ENCODE measurements around the gene CTDSPL2.
A peak's percentile ranks its signal among the peaks of the same experiment; 100 is the strongest.
"Not testable (repeated sequence)": the region's sequence is repeated elsewhere in the genome, so short reads cannot be mapped to it uniquely, and the experiment has no call there.

CTDSPL2 gene

DNA sequence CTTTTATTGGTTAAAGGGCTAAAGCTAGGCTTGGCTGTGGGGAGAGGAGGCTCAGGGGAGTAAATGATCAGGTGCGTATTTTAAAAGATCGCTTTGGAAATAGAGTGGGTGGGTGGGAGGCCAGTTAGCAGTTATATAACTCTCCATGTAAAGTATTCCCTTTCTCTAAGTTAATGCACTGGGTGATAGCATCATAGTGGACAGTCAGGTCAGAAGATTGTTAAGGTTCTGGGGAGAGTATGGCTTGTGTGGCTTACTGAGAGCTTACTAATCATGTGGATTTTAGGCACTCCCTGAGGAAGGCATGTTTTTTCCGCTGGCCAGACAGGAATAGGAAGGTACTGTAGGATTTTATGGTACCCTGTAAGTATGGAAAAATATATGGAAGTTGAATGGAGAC lies 103.2 kb downstream of the CTDSPL2 start:
- Histone ChIP-seq H3K9me3 (replicated peaks in 1 of 11) (no peaks in the 10 kb centered on the region), H3K27ac (no peak overlapping the region), H3K4me3 (no peak overlapping the region), H3K27me3 (no peaks in the 10 kb centered on the region), H3K4me1 (peaks cover 9 to 24% (median 11%) of the 10 kb centered on the region in 10 experiments), H3K4me2 (no peak overlapping the region), H3K9ac (no peak overlapping the region), H4K20me1 (no peaks in the 10 kb centered on the region; a peak in 1 of 22 replicates), H3K36me3 (peaks cover 9 to 45% (median 24%) of the 10 kb centered on the region in 11 experiments; a peak in 17 of 22 replicates)
- TF ChIP-seq Cebpa-rat (IDR thresholded peaks at IDR 0.05), result no peak

DNA sequence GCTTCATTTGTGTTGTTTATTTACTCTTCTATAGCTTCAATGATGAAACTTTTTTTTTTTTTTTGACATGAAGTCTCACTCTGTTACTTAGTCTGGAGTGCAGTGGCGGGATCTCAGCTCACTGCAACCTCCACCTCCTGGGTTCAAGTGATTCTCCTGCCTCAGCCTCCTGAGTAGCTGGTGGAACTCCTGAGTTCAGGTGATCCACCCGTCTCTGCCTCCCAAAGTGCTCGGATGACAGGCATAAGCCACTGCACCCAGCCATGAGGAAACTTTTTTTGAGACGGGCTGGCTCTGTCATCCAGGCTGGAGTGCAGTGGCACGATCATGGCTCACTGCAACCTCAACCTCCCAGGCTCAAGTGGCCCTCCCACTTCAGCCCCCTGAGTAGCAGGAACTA lies 104.8 kb downstream of the CTDSPL2 start:
- H3K27me3 ChIP-seq; H3K4me3 ChIP-seq; H3K27ac ChIP-seq; H3K4me2 ChIP-seq; H4K20me1 ChIP-seq; H3K9me3 ChIP-seq (replicated peaks in 1 of 11); H3K9ac ChIP-seq: not testable (repeated sequence)
- Histone ChIP-seq H3K36me3 (peaks cover 2 to 29% (median 9%) of the 10 kb centered on the region in 11 experiments; a peak in 15 of 22 replicates), H3K4me1 (peaks cover 12 to 28% (median 16%) of the 10 kb centered on the region in 10 experiments)

DNA sequence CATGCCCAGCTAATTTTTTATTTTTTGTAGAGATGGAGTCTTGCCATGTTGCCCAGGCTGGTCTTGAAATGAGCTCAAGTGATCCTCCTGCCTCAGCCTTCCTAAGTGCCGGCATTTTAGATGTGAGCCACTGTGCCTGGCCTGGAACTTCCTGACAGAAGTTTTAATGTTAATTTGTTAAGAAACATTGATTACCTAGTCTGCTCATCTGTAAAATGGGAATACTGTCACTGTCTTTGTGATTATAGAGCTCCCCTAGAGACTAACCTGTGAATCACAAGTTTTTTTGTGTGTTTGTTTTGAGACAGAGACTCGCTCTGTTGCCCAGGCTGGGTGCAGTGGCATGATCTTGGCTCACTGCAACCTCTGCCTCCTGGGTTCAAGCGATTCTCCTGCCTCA lies 105.3 kb downstream of the CTDSPL2 start:
- Histone ChIP-seq H3K36me3 (peaks cover 0 to 25% (median 6%) of the 10 kb centered on the region in 11 experiments; a peak in 9 of 22 replicates), H3K4me1 (peaks cover 12 to 28% (median 16%) of the 10 kb centered on the region in 10 experiments), H3K9ac (no peak overlapping the region), H3K9me3 (replicated peaks in 1 of 11) (no peaks in the 10 kb centered on the region), H3K27ac (no peak overlapping the region), H3K4me3 (no peak overlapping the region), H3K27me3 (no peaks in the 10 kb centered on the region), H3K4me2 (no peak overlapping the region), H4K20me1 (peaks cover 0 to 7% (median 0%) of the 10 kb centered on the region in 11 experiments; a peak in 10 of 22 replicates)
- TF ChIP-seq Cebpa-rat (IDR thresholded peaks at IDR 0.05), result no peak

DNA sequence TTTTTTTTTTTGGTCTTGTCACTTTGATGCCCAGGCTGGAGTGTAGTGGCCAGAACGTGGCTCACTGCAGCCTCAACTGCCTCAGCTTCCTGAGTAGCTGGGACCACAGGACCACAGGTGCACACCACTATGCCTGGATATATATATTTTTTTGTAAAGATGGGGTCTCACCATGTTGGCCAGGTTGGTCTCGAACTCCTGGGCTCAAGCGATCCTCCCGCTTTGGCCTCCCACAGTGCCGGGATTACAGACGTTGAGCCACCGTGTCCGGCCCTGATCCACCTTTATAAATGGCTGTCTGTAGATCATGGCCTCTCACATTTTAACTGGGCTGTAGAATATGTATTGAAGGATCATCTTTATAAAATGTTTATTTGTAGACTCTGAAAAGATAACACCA lies 107.7 kb downstream of the CTDSPL2 start:
- Histone ChIP-seq H3K9me3 (replicated peaks in 1 of 11) (no peaks in the 10 kb centered on the region), H3K27me3 (no peaks in the 10 kb centered on the region), H3K4me3 (peak overlapping the region in 4 of 10 experiments; percentile 80 to 94 (median 92); a peak in 7 of 20 replicates), H3K27ac (peak overlapping the region in 3 of 11 experiments; percentile 95 to 98 (median 96); a peak in 2 of 22 replicates), H4K20me1 (peaks cover 0 to 30% (median 20%) of the 10 kb centered on the region in 11 experiments; a peak in 20 of 22 replicates), H3K36me3 (peaks cover 8 to 25% (median 16%) of the 10 kb centered on the region in 11 experiments; a peak in 21 of 22 replicates), H3K9ac (peak overlapping the region in 4 of 11 experiments; percentile 92 to 99 (median 97); a peak in 2 of 22 replicates), H3K4me1 (peaks cover 19 to 41% (median 28%) of the 10 kb centered on the region in 10 experiments), H3K4me2 (peak overlapping the region; percentile 73 to 99 (median 91); a peak in 21 of 22 replicates)
- no peak for TF ChIP-seq Cebpa-rat (IDR thresholded peaks at IDR 0.05)

DNA sequence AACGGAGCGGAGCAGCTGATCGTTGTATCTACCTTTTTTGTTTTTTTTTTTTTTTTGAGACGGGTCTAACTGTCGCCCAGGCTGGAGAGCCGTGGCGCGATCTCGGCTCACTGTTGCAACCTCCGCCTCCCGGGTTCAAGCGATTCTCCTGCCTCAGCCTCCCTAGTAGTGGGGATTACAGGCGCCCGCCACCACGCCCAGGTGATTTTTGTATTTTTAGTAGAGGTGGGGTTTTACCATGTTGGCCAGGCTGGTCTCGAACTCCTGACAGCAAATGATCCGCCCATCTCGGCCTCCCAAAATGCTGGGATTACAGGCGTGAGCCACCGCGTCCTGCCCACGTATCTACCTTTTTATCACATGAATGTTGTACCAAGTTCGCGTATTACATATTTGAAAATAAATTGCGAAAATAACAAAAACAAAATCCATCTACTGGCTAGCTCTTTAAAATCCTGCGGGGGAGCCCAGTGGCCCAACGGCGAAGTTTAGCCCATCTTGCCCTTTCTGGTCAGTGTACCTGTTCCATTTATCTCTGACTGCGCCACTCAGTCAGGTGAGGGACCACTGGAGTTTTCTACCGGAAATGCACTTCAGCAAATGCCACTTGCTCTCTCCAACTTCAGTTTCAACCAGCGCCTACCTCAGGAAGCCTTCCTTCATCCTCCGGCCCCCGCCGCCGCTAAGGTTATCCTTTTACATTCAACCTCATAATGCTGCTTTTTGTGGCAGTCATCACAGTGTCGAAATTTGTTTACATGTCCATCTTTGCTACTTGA lies 108.3 kb downstream of the CTDSPL2 start:
- Histone ChIP-seq H3K9ac (peak overlapping the region; percentile 81 to 100 (median 96)), H3K4me2 (peak overlapping the region; percentile 73 to 99 (median 91)), H3K27ac (peak overlapping the region; percentile 88 to 98 (median 95)), H3K9me3 (replicated peaks in 1 of 11) (no peaks in the 10 kb centered on the region), H3K36me3 (peaks cover 14 to 31% (median 22%) of the 10 kb centered on the region in 11 experiments), H4K20me1 (peaks cover 5 to 36% (median 26%) of the 10 kb centered on the region in 11 experiments; a peak in 21 of 22 replicates), H3K27me3 (no peaks in the 10 kb centered on the region), H3K4me3 (peak overlapping the region; percentile 79 to 96 (median 92)), H3K4me1 (peaks cover 24 to 46% (median 32%) of the 10 kb centered on the region in 10 experiments)
- TF ChIP-seq Cebpa-rat (IDR thresholded peaks at IDR 0.05), result no peak

DNA sequence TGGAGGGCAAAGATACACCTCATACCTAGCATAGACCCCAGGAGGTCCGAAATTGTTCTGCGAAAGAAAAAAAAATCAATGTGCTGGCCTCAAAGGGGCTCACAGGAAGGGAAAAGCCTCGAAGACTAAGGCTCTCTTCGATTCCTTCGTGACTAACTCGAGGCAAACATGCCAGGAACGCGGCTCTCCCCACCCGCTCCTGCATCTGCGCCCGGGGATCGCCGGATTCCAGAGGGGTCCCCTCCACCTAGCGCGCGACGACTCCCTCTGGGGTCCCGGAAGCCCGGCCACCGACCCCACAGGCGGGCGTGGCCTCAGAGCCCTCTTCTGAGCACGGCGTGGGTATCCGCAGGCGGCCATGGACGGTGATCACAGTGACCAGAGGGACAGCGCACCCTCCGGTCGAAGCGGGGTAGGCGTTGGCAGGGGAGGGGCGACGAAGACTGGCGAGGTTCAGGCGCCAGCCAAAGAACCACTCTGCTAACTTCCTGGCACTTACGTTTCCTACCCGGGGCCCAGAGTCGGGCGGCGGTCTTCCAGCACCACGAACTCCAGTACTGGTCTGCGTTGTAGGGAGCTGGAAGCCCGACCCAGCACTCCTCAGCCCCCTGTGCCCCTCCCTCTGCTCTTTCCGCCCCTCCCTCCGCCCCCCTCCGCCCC lies 109.0 kb downstream of the CTDSPL2 start:
- peak overlapping the region; percentile 73 to 99 (median 91) for H3K4me2 ChIP-seq
- peaks cover 12 to 44% (median 33%) of the 10 kb centered on the region in 11 experiments; a peak in 21 of 22 replicates for H4K20me1 ChIP-seq
- TF ChIP-seq Cebpa-rat (IDR thresholded peaks at IDR 0.05), result no peak
- H3K4me3 ChIP-seq, result peak overlapping the region; percentile 79 to 96 (median 92)
- H3K27ac ChIP-seq, result peak overlapping the region; percentile 88 to 98 (median 95)
- H3K27me3 ChIP-seq, result no peaks in the 10 kb centered on the region
- no peaks in the 10 kb centered on the region for H3K9me3 ChIP-seq (replicated peaks in 1 of 11)
- H3K9ac ChIP-seq, result peak overlapping the region; percentile 81 to 100 (median 96)
- peaks cover 24 to 54% (median 38%) of the 10 kb centered on the region in 10 experiments for H3K4me1 ChIP-seq
- H3K36me3 ChIP-seq, result peaks cover 22 to 38% (median 29%) of the 10 kb centered on the region in 11 experiments

DNA sequence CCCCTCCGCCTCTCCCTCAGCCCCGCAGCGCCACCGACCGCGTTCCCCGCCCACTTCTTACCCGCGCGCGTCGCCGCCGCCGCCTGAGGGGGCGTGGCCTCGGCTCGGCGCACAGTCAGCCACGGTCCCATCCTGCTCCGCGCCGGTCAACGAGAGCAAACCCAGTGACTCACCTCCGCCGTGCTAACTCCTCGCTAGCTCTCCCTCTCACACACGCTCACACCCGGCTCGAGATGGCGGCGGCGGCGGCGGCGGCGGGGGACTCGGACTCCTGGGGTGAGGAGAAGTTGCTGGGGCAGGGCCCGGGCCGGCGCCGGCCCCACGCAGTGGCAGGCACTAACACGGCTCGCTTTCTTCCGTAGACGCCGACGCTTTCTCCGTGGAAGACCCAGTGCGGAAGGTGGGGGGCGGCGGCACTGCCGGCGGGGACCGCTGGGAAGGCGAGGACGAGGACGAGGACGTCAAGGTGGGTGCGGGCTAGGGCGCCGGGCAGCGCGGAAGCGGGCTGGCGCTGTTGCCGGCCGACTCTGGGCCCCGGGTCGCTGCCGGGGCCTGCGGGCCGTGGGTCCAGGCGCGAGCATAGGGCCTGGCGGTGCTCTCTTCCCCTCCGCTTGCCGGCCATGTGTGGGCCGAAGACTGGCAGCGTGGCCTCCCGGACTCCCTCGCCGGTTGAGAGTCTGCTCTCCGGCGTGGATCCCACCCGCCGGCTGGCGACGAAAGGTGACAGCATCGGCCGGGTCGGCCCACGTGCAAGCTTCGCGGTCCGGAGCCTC lies 109.7 kb downstream of the CTDSPL2 start, which contains the start of gene EIF3J:
EIF3J (plus strand) TSS at position 186 of the 773 bp plus-strand sequence; CDS start at position 234, 48 bp downstream.
- Histone ChIP-seq H3K36me3 (peaks cover 29 to 45% (median 35%) of the 10 kb centered on the region in 11 experiments), H3K4me1 (peaks cover 24 to 61% (median 43%) of the 10 kb centered on the region in 10 experiments), H3K4me2 (peak within 1 kb of the TSS; percentile 87 to 99 (median 93)), H3K27ac (peak within 1 kb of the TSS; percentile 88 to 98 (median 96)), H3K9me3 (replicated peaks in 1 of 11) (no peaks in the 10 kb centered on the region), H3K9ac (peak within 1 kb of the TSS; percentile 90 to 100 (median 96)), H4K20me1 (peaks cover 19 to 51% (median 41%) of the 10 kb centered on the region in 11 experiments; a peak in 21 of 22 replicates), H3K27me3 (no peaks in the 10 kb centered on the region), H3K4me3 (peak within 1 kb of the TSS; percentile 79 to 96 (median 92))
- no peak for TF ChIP-seq Cebpa-rat (IDR thresholded peaks at IDR 0.05)

DNA sequence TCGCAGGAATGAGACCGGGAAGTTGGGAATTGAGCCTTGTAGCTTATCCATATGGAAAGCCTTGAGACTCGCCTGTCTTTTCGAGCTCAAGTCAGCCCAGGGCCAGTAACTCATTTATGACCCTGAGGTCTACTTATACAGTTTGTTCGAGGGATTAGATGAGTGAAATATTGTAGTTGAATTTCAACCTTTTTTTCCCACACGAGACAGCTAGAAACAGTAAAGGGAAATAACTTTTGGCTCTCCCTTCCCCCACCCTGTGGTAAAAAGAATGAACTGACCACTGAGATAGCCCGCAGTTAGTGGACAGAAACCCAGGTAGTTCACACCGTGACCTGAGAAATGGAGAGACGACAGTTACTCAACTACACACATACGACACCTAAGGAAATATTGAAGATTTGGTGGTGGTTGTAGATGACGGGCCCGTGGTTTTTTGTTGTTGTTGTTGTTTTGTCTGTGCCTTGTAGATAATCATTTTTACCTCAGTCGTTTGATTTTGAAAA lies 110.4 kb downstream of the CTDSPL2 start:
- H3K9ac ChIP-seq, result peak overlapping the region; percentile 90 to 100 (median 96)
- no peak for TF ChIP-seq Cebpa-rat (IDR thresholded peaks at IDR 0.05)
- H4K20me1 ChIP-seq, result peaks cover 26 to 57% (median 47%) of the 10 kb centered on the region in 11 experiments; a peak in 21 of 22 replicates
- H3K27ac ChIP-seq, result peak overlapping the region; percentile 88 to 98 (median 96)
- H3K4me3 ChIP-seq, result peak overlapping the region; percentile 79 to 96 (median 92)
- peaks cover 24 to 67% (median 45%) of the 10 kb centered on the region in 10 experiments for H3K4me1 ChIP-seq
- H3K36me3 ChIP-seq, result peaks cover 34 to 51% (median 41%) of the 10 kb centered on the region in 11 experiments
- H3K9me3 ChIP-seq (replicated peaks in 1 of 11), result no peaks in the 10 kb centered on the region
- H3K4me2 ChIP-seq, result peak overlapping the region; percentile 63 to 96 (median 84)
- no peaks in the 10 kb centered on the region for H3K27me3 ChIP-seq

Data from BLaER1 treated with 17β-estradiol and CSF1 and Interleukin-3, amounts not matched to agents 10 nM and 100 nM (cell line).